ENCODE data around the gene PLEKHM1. TPM values are rescaled to one million over a fixed set of nuclear protein-coding genes. Genes with fewer than 3 reads are reported as not detected.

PLEKHM1 gene
- total RNA-seq, 2 experiments from 2014 or later, result 25.7 to 26.3 TPM

DNA sequence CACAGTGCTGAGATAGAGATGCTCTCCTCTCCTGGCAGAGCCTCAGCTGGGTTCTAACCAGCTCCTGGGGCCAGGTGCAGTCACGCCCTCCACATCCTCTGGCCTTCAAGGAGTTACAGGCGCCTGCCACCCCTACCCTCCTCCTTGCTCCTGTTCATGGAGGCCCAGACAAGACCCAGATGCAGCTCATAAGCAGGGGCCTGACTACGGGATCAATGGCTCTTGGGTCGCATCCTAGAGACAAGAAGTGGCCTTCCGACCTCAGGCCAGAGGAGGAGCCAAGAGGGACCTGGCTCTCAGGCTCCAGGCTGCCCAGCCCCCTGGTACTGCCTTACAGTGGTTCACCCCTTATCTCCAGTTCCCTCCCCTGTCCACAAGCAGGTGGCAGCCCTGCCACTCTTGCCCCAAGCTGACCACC is 80.9 kb downstream of the PLEKHM1 start:
- ChIA-PET CTCF (interaction anchor here (0.7 to 1.4 kb wide), 2 partner anchors 19 to 134 kb away, joined by 4 to 7 read pairs; no protein-coding TSS in a partner anchor), POLR2A (interaction anchor here (0.5 to 0.9 kb wide), 2 partner anchors 17 to 262 kb away, joined by 4 to 7 read pairs; partner anchors contain the start of gene HEXIM1)

DNA sequence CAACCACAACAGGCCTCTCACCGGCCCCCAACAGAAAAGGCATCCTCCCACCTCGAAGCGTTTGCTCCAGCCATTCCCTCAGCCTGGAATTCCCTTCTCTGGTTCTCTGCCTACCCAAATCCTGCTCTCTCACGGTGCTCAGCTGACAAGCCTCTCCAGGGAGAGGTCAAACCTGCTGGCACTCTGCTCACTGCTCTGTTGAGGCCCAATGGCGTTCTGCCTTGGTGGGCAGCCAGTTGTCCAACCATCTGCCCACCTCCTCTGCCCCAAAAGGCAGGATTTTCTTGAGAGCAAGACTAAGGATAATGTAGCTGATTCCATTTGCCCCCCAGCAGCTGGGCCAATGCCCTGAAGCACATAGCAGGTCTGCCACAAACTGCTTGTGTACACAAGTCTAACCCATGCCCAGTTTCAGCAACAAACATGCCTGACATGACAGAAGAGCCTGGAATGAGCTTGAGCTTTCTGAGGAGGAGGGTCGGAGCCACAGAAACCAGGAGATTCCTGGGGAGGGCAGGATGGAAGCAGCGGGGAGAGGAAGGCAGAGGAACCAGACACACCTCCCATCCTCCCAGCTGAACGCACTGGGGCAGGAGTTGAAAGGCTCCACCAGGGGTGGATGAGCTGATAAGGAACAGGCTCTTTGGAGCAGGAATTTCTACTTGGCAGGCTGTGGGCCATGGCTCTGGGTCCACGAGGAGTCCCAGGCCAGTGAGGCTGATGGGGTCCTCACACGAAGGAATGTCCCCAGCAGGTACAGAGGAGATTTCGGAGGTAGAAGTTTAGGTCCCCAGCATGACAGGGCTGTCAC is 81.7 kb downstream of the PLEKHM1 start:
- ChIA-PET POLR2A (interaction anchor here (0.5 to 0.9 kb wide), 2 partner anchors 16 to 261 kb away, joined by 4 to 7 read pairs; partner anchors contain the start of gene HEXIM1), CTCF (interaction anchor here (1.2 to 1.7 kb wide), 3 partner anchors 19 to 24 kb away, joined by 3 to 7 read pairs (median 3); no protein-coding TSS in a partner anchor)

DNA sequence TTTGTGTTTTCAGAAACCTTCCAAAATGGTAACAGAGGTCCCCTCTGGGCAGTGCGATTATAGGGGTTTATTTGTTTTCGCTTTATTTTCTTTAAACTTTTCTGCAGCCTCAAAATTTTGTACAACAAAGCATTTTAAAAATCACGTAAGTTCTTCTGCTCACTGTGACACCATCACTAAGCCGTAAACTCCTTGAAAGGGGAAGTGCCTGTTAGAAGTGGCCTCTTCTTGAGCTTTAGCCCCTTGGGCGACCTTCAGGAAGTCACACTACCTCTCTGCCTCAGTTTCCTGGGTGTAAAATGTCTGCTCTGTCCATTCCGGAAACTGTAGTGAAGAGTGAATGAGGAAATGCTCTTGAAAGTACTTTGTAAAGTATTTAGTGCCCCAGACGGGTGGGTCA is 84.4 kb downstream of the PLEKHM1 start:
- ChIA-PET POLR2A (no interaction called here), CTCF (no interaction called here)

DNA sequence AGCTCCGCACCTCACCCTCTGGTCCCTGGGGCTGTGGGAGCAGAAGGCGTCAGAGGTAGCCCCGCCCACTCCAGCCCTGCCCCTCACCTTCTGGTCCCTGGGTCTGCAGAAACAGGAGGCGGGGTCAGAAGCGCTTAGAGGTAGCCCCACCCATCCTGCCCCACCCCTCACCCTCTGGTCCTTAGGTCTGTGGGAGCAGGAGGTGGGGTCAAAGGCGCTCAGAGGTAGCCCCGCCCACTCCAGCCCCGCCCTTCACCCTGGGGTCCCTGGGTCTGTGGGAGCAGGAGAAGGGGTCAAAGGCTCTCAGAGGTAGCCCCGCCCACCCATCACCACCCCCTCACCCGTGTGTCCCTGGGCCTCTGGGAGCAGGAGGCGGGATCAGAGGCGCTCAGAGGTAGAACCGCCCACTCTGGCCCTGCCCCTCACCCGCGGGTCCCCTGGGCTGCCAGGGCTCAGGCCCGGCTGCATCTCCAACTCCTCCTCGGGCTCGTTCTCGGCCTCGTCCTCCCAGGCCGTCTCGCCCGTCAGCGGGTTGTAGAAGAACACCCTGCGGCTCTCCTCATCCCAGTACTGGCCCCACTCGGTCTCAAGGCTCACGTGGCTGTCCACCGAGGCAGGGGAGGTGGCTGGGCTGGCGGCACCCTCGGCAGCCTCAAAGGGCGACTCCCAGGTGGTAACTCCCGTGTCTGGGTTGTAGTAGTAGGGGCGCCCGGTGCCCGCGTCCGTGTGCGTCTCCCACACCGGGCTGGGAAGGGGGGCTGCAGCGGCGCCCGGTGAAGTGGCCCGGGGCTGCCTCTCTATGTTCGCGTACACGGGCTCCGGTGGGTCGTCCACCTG is 85.1 kb downstream of the PLEKHM1 start:
- CTCF ChIA-PET, result no interaction called here
- POLR2A ChIA-PET, result no interaction called here

DNA sequence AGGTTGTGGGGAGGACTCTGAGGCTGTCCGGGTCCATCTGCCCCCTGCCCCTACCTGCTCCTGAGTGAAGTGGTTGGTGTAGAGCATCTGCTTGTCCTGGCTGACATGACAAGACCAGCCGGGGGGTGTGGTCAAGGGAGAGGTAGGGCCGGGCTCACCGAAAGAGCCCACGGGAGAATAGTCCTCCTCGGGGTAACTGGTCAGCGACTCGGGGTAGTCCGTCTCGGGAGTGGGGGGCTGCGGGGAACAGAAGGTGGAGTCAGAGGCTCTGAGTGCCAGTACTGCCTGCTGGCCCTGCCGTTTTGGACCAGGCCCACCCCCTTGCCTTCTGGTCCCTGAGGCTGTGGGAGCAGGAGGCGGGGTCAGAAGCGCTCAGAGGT is 85.7 kb downstream of the PLEKHM1 start:
- ChIA-PET POLR2A (no interaction called here), CTCF (no interaction called here)

DNA sequence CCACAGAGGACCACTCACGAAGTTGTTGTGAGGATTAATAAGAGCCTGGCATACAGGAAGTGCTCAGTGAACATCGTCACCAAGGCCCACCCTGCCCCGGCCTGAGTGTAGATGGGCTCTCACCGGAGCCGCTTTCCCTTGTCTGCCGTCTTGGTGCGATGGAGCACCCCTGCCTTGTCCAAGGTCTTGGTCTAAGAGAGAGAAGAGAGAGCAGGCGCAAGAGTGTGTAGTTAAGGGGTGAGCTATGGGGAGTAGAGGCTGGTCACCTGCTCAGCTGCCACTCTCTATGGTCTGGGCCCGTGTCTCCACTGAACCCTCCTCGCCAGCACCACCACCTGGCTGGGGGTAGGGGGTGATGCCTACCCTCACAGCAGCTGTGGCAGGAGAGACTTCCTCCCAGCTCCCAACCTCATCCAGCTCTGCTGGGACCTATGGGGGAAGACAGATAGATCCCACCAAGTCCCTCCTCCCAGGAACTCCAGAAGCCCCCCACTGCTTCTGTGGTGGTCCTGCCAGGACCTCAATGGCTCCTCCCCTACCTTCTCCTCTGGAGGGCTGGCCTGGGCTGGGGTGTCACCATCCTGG is 86.5 kb downstream of the PLEKHM1 start:
- POLR2A ChIA-PET, result no interaction called here
- CTCF ChIA-PET, result no interaction called here

DNA sequence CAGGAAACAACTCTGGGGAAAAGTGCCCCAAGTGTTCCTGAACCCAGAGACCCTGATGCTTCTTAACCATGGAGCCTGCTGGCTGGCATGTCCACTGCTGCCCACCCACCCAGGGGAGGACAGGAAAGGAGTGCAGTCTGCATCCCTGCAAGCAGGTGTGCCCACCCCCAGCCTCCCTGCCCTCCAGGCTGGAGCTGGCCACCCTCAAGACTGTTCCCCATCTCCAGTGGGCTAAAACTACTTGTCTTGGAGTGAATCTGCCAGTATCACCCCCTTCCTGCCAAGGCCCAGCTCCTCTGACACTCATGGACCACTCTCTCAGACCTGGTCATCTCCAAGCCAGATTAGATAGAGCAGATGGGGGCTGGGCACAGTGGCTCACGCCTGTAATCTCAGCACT is 87.6 kb downstream of the PLEKHM1 start:
- CTCF ChIA-PET, result interaction anchor here (1.1 kb wide), 1 partner anchor 24 kb away, joined by 3 read pairs; no protein-coding TSS in a partner anchor
- POLR2A ChIA-PET, result no interaction called here

DNA sequence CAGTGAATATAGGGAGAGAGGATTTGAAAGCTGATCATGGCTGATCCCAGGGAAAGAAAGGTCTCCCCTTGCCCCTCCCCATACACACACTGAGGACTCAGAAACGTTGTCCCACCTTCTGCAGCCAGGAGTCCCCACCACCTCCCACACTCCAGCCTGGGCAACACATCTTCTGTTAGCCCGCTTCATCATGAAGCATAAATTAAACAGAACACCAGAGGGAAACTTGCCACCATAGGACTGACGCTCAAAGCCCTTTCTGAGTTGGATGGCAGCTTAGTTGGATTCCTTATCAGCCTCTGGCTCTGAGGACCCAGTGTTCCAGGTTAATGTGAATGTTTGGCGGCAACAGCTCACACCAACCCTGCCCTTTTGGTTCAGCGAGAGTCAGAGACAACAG is 91.7 kb downstream of the PLEKHM1 start:
- ChIA-PET POLR2A (no interaction called here), CTCF (interaction anchor here (0.8 kb wide), 1 partner anchor 13 kb away, joined by 3 read pairs; no protein-coding TSS in a partner anchor)

DNA sequence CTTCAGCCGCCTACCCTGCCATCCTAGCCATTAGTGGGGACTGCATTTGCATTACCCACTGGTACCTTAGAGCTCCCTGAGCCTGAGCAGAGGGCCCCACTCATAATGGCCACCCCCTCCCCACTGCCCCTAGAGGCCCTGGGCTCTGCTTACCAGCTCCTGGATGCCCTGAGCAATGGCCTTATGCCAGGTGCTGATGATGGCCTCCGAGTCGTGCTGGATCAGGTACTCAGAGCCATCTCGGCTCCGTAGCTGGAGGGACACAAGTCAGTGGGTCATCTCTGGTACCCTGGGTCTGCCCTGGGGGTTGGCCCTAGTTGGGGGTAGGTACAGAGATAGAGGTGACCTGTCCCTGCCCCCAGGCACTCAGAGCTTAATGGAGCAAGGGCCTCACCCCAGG is 92.7 kb downstream of the PLEKHM1 start:
- ChIA-PET CTCF (interaction anchor here (0.9 kb wide), 1 partner anchor 25 kb away, joined by 3 read pairs; no protein-coding TSS in a partner anchor), POLR2A (no interaction called here)

DNA sequence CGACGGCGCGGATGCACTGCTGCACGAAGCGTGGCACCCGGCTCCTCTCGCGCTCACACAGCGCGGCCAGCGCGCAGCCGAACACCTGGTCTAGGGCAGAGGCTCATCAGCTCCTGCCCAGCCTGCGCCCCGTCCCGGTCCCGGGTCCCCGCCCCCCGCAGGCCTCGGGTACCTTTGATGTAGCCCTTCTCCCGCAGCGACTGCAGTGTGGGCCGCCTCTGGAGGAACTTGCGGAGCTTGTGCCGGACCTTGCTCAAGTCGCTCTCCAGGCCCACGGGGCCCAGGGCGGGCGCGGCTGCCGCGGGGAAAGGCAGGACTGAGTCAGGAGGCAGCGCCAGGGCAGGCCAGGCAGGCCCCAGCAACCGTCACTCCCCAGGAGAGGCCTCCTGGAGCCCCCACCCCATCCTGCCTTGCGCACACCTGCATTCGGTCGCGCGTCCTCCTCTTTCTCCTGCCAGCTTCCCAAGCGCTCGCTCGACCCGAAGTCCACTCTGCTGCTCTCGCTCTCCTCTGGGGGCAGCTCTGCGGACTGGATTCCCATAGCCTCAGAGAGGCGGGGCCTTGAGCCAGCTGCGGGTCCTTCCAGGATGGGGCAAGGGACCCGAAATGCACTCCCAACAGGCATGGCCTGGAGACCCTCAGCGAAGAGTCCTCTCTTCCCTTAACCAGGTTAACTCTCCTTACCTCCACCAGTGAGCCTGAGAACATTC is 93.9 kb downstream of the PLEKHM1 start:
- ChIA-PET POLR2A (no interaction called here), CTCF (no interaction called here)

DNA sequence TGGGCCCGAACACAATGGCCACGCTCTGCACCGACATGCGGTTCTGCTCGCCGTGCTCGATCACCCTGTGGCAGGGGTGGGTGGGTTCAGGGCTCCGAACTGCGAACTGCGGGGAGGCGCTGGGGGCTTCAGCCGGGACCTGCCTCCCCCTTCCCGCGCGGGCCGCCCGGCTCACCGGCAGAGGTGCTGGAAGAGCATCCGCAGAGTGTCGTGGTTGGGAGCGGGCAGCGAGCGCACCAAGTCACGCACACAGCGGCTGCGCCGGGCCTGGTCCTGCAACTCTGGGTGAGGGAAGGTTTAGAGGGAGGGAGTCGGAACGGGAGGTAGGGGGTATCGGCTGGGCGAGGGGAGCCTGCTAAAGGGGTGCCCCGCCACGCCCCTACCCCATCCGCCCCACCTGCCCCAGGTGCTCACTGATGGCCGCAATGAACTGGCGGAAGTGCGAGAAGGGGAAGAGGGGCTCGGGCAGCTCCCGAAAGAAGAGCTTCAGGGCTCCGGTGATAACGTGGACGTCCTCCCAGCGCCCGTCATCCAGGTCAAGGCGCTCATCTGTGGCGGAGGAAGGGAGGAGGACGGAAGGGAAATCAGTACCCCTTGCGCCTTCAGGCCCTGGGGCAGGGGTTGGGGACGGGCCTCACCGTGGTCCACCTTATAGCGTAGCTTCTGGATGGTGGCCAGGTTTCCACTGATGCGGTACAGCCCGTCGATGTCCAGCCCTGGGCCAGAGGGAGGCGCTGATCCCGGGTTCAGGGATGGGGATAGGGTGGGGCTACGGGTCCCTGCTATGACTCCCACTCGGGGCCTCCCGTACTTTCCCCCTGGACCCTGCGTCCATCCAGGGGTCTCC is 94.7 kb downstream of the PLEKHM1 start:
- POLR2A ChIA-PET, result no interaction called here
- CTCF ChIA-PET, result interaction anchor here (1.4 to 2.4 kb wide), 2 partner anchors 11 to 160 kb away, joined by 4 to 10 read pairs; no protein-coding TSS in a partner anchor

DNA sequence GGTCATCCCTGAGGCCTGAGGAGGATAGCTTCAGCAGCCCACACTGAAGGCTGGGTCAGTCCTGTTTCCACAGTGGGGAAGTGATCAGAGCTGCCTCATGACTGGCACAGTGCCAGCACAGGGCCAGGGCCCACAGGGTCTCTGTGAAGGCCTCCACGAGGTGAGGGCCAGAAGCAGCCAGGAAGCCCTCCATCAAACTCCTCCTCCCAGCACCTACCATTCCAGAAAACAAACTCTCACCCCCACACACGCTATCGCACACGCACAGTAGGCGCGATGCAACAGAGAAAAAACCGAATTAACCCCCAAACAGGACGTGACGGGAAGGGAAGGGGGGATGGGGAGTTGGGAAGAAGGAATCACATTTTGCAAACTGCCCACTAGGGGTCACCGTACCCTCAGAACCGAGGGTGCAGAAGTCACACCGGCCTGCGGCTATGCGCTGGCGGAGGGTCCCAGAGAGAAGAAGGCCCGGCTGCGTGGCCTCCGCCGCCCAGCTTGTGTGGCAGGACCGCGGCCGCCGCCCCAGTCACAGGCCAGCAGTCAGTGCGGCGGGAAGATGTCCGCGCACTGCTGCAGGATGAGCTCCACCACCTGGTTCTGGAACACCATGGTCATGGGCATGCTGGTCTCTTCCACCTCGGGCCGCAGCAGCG is 95.5 kb downstream of the PLEKHM1 start:
- POLR2A ChIA-PET, result interaction anchor here (0.6 kb wide), 1 partner anchor 118 kb away, joined by 5 read pairs; no protein-coding TSS in a partner anchor
- CTCF ChIA-PET, result interaction anchor here (1.4 to 2.4 kb wide), 2 partner anchors 10 to 159 kb away, joined by 4 to 10 read pairs; no protein-coding TSS in a partner anchor

DNA sequence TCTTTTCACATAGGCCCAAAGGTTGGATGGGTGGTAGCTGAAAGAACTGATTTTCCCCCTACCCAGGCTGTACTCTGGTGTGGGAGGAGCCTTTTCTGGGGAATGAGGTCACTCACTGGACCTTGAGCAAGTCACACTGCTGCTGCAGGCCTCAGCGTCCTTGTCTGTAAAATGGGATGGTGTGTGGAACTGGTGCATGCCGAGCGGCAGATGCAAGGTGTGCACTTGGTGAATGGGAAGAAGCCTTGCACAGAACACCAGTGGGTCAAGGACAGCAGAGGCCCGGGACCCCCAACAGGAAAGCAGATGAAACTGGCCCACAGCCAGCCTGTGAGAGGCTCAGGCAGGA is 96.0 kb downstream of the PLEKHM1 start:
- POLR2A ChIA-PET, result interaction anchor here (0.6 kb wide), 1 partner anchor 118 kb away, joined by 5 read pairs; no protein-coding TSS in a partner anchor
- CTCF ChIA-PET, result interaction anchor here (1.4 to 2.4 kb wide), 3 partner anchors 10 to 159 kb away, joined by 4 to 10 read pairs (median 4); no protein-coding TSS in a partner anchor

DNA sequence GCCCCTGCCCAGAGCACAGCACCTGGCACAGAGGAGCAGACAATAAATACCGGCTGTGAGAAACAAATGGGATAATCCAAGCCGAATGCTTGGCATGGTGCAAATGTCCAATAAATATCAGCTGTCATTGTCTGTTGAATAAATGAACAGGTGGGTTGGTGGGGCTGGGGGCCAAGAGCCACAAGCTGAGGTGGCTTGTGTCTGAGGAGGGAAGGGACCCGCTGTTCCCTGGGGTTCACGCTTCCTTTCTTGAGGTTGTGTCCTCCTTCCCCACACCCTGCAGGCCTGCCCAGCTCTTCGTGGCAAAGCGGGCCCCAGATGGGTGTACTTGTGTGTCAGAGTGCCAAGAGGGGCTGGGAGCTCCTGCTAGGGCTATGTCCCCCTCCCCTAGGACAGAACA is 96.4 kb downstream of the PLEKHM1 start:
- ChIA-PET CTCF (interaction anchor here (1.7 to 2.4 kb wide), 2 partner anchors 9 to 64 kb away, joined by 4 to 10 read pairs; no protein-coding TSS in a partner anchor), POLR2A (interaction anchor here (0.6 kb wide), 1 partner anchor 117 kb away, joined by 5 read pairs; no protein-coding TSS in a partner anchor)

DNA sequence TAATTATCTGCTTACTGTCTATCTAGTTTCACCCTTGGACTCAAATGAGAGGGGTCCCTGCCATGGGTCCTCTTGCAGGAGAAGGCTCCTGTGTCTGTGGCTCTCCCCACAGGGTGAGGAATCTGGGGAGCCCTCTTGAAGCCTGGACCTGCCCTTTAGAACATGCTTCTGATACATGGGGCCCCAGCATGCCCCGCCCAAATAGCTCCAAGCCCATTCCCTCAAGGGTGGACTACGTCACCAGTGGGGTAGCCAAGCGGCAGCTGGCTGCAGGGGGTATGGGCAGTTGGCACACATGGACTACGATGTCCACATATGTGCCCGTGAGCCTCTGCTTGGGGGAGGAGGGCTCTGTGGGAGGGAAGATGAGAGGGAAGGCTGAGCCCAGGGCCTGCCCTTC is 97.1 kb downstream of the PLEKHM1 start:
- ChIA-PET POLR2A (interaction anchor here (1.1 kb wide), 1 partner anchor 131 kb away, joined by 3 read pairs; the partner anchor contains the start of gene SPATA32), CTCF (interaction anchor here (1.7 to 2.4 kb wide), 2 partner anchors 9 to 63 kb away, joined by 4 to 10 read pairs; no protein-coding TSS in a partner anchor)

DNA sequence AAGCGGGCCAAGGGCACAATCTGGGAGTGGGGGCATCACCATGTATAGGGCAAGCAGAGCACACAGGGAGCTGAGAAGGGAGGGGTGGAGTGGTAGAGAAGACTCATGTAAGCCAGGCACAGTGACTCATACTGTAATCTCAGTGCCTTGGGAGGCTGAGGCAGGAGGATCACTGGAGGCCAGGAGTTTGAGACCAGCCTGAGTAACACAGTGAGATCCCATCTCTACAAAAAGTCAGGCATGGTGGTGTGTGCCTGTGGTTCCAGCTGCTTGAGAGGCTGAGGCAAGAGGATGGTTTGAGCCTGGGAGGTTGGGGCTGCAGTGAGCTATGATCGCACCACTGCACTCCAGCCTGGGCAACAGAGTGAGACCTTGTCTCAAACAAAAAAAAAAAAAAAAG is 98.6 kb downstream of the PLEKHM1 start:
- ChIA-PET POLR2A (interaction anchor here (1.1 kb wide), 1 partner anchor 129 kb away, joined by 3 read pairs; the partner anchor contains the start of gene SPATA32), CTCF (interaction anchor here (0.7 to 1.2 kb wide), 4 partner anchors 26 to 257 kb away, joined by 3 to 5 read pairs (median 4); no protein-coding TSS in a partner anchor)

DNA sequence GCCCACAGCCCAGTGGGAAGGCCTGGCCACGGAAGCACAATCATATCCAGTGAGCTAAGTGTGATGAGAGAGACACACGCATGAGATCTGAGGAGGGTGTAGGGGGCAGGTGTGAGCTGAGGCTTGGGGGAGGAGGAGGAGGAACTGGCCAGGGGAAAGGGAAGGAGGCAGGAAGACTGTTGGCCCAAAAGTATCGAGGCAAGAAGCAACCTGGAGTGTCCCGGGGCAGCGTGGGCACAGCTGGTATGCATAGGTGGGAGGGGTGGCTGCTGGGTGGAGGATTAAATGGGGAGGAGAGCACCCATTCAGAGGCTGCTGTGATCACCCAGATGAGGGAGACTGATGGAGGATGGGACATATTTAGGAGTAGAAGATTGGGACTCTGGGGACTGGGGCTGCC is 99.2 kb downstream of the PLEKHM1 start:
- ChIA-PET CTCF (interaction anchor here (1.6 kb wide), 1 partner anchor 172 kb away, joined by 4 read pairs; no protein-coding TSS in a partner anchor), POLR2A (no interaction called here)
